ENCODE data around the gene MRPS15. TPM values are rescaled to one million over a fixed set of nuclear protein-coding genes. Genes with fewer than 3 reads are reported as not detected.

Gene MRPS15
- total RNA-seq, 2 experiments from 2014 or later = 114 to 119 TPM

- no peak overlapping the region for H3K4me2 ChIP-seq (ENCODE audit: low read length)
- intact Hi-C loops (cut with micrococcal nuclease; ENCODE audit: unreplicated experiment) = no loop called here
- H3K9me3 ChIP-seq (ENCODE audit: low read length) = no peaks in the 10 kb centered on the region
- H3K79me2 ChIP-seq (ENCODE audit: insufficient read depth, low read depth, low read length) = no peaks in the 10 kb centered on the region
- no peak overlapping the region for H2AFZ ChIP-seq (ENCODE audit: low read length)
- no peak overlapping the region for H3K27ac ChIP-seq (ENCODE audit: low read depth, low read length, poor library complexity, severe bottlenecking)
- ChIA-PET CTCF (ENCODE audit: unreplicated experiment) (no interaction called here), POLR2A (no interaction called here)
- no peaks in the 10 kb centered on the region for H3K4me1 ChIP-seq (ENCODE audit: insufficient read depth, low read length, poor library complexity, severe bottlenecking)
- no TSS peak for BruUV-seq (replicated peaks)
- H3K4me3 ChIP-seq (ENCODE audit: low read depth, low read length, poor library complexity, severe bottlenecking) = no peak overlapping the region
- no peaks in the 10 kb centered on the region for H4K20me1 ChIP-seq (ENCODE audit: insufficient read depth, low read length)
- no peaks in the 10 kb centered on the region for H3K36me3 ChIP-seq (ENCODE audit: insufficient read depth, low read length)
- DNase-seq (ENCODE audit: low spot score) = no peak
- TF ChIP-seq CTCF (conservative IDR thresholded peaks at IDR 0.05; ENCODE audit: low read length) (no peak), EZH2phosphoT487 (IDR thresholded peaks at IDR 0.05; ENCODE audit: borderline replicate concordance, low read depth, low read length) (no peak)
- no peaks in the 10 kb centered on the region for H3K9me2 ChIP-seq (ENCODE audit: insufficient read depth, low read length)
Measured at GRCh38 chr1:36432616-36433015, 31.6 kb downstream of the MRPS15 start.

- no peaks in the 10 kb centered on the region for H4K20me1 ChIP-seq (ENCODE audit: insufficient read depth, low read length)
- BruUV-seq (replicated peaks) = no TSS peak
- no peak overlapping the region for H3K27ac ChIP-seq (ENCODE audit: low read depth, low read length, poor library complexity, severe bottlenecking)
- CTCF ChIA-PET (ENCODE audit: unreplicated experiment) = no interaction called here
- DNase-seq (ENCODE audit: low spot score) = no peak
- H3K4me1 ChIP-seq (ENCODE audit: insufficient read depth, low read length, poor library complexity, severe bottlenecking) = peaks cover 3% of the 10 kb centered on the region
- H3K79me2 ChIP-seq (ENCODE audit: insufficient read depth, low read depth, low read length) = no peaks in the 10 kb centered on the region
- H3K9me3 ChIP-seq (ENCODE audit: low read length) = no peaks in the 10 kb centered on the region
- no peaks in the 10 kb centered on the region for H3K36me3 ChIP-seq (ENCODE audit: insufficient read depth, low read length)
- no peak overlapping the region for H2AFZ ChIP-seq (ENCODE audit: low read length)
- POLR2A ChIA-PET = no interaction called here
- TF ChIP-seq CTCF (conservative IDR thresholded peaks at IDR 0.05; ENCODE audit: low read length) (no peak), EZH2phosphoT487 (IDR thresholded peaks at IDR 0.05; ENCODE audit: borderline replicate concordance, low read depth, low read length) (no peak)
- H3K4me3 ChIP-seq (ENCODE audit: low read depth, low read length, poor library complexity, severe bottlenecking) = no peak overlapping the region
- H3K9me2 ChIP-seq (ENCODE audit: insufficient read depth, low read length) = no peaks in the 10 kb centered on the region
- no peak overlapping the region for H3K4me2 ChIP-seq (ENCODE audit: low read length)
- intact Hi-C loops (cut with micrococcal nuclease; ENCODE audit: unreplicated experiment) = no loop called here
Measured at GRCh38 chr1:36425791-36426190, 38.4 kb downstream of the MRPS15 start.

- ChIA-PET POLR2A (interaction anchor here (0.6 to 1.5 kb wide), 2 partner anchors 24 to 34 kb away, joined by 3 to 4 read pairs; partner anchors contain the start of gene LSM10), CTCF (ENCODE audit: unreplicated experiment) (interaction anchor here (1.1 kb wide), 1 partner anchor 79 kb away, joined by 4 read pairs; no protein-coding TSS in a partner anchor)
- BruUV-seq (replicated peaks) = no TSS peak
- intact Hi-C loops (cut with micrococcal nuclease; ENCODE audit: unreplicated experiment) = loop anchor here (1.0 to 5.0 kb wide), 4 partner anchors 35 to 324 kb away; partner anchors contain the start of gene TRAPPC3
- no peaks in the 10 kb centered on the region for H3K9me3 ChIP-seq (ENCODE audit: low read length)
- no peak overlapping the region for H2AFZ ChIP-seq (ENCODE audit: low read length)
- no peaks in the 10 kb centered on the region for H3K36me3 ChIP-seq (ENCODE audit: insufficient read depth, low read length)
- TF ChIP-seq CTCF (conservative IDR thresholded peaks at IDR 0.05; ENCODE audit: low read length) (no peak), EZH2phosphoT487 (IDR thresholded peaks at IDR 0.05; ENCODE audit: borderline replicate concordance, low read depth, low read length) (no peak)
- no peaks in the 10 kb centered on the region for H4K20me1 ChIP-seq (ENCODE audit: insufficient read depth, low read length)
- no peaks in the 10 kb centered on the region for H3K9me2 ChIP-seq (ENCODE audit: insufficient read depth, low read length)
- H3K79me2 ChIP-seq (ENCODE audit: insufficient read depth, low read depth, low read length) = no peaks in the 10 kb centered on the region
- no peak overlapping the region for H3K4me3 ChIP-seq (ENCODE audit: low read depth, low read length, poor library complexity, severe bottlenecking)
- no peak overlapping the region for H3K4me2 ChIP-seq (ENCODE audit: low read length)
- no peak for DNase-seq (ENCODE audit: low spot score)
- peaks cover 11% of the 10 kb centered on the region for H3K4me1 ChIP-seq (ENCODE audit: insufficient read depth, low read length, poor library complexity, severe bottlenecking)
- H3K27ac ChIP-seq (ENCODE audit: low read depth, low read length, poor library complexity, severe bottlenecking) = no peak overlapping the region
Measured at GRCh38 chr1:36421649-36422048, 42.5 kb downstream of the MRPS15 start.
